ENCODE measurements around the gene PLXNC1.

- TF ChIP-seq EZH2 (IDR thresholded peaks at IDR 0.05; ENCODE audit: insufficient read depth, poor library complexity, severe bottlenecking) = no peak
- TF ChIP-seq EZH2phosphoT487 (IDR thresholded peaks at IDR 0.05; ENCODE audit: insufficient read depth, low read depth) = no peak
Observed at GRCh38 chr12:94112121-94112520, 36.3 kb upstream of the PLXNC1 start.
